ENCODE results near the gene LTC4S. TPM values are rescaled to one million over a fixed set of nuclear protein-coding genes. Genes with fewer than 3 reads are reported as not detected.

LTC4S gene
- total RNA-seq, 1 donor from 2014 or later, result 91.7 TPM

- Histone ChIP-seq H3K36me3 (peaks cover 48 to 50% of the 10 kb centered on the region in 2 donors), H3K4me1 (peaks cover 22 to 39% of the 10 kb centered on the region in 2 donors), H3K9me3 (no peaks in the 10 kb centered on the region), H3K27ac (peak overlapping the region in 1 of 2 donors; percentile 74), H3K4me3 (no peak overlapping the region), H3K27me3 (no peaks in the 10 kb centered on the region)
- intact Hi-C loops (cut with DNase I), result no loop called here
- no peak for TF ChIP-seq CTCF (IDR thresholded peaks at IDR 0.05)
- no peak for DNase-seq (ENCODE audit: low spot score in 2 of 2)
Observed at GRCh38 chr5:179767496-179768100, 26.2 kb upstream of the LTC4S start.

- Histone ChIP-seq H3K27me3 (no peaks in the 10 kb centered on the region), H3K36me3 (peaks cover 57 to 59% of the 10 kb centered on the region in 2 donors), H3K9me3 (no peaks in the 10 kb centered on the region), H3K4me1 (peaks cover 19 to 31% of the 10 kb centered on the region in 2 donors), H3K27ac (no peak overlapping the region), H3K4me3 (no peak overlapping the region)
- DNase-seq (ENCODE audit: low spot score in 2 of 2), result no peak
- TF ChIP-seq CTCF (IDR thresholded peaks at IDR 0.05), result no peak
- intact Hi-C loops (cut with DNase I), result no loop called here
Observed at GRCh38 chr5:179768326-179769085, 25.3 kb upstream of the LTC4S start.

GRCh38 chr5:179769271-179769670, 24.5 kb upstream of the LTC4S start:
- no peak for DNase-seq (ENCODE audit: low spot score in 2 of 2)
- Histone ChIP-seq H3K36me3 (peaks cover 65 to 67% of the 10 kb centered on the region in 2 donors), H3K4me3 (no peak overlapping the region), H3K9me3 (no peaks in the 10 kb centered on the region), H3K27ac (no peak overlapping the region), H3K27me3 (no peaks in the 10 kb centered on the region), H3K4me1 (peaks cover 14 to 24% of the 10 kb centered on the region in 2 donors)
- intact Hi-C loops (cut with DNase I), result no loop called here
- no peak for TF ChIP-seq CTCF (IDR thresholded peaks at IDR 0.05)

GRCh38 chr5:179769796-179770195, 24.0 kb upstream of the LTC4S start:
- Histone ChIP-seq H3K9me3 (no peaks in the 10 kb centered on the region), H3K27me3 (no peaks in the 10 kb centered on the region), H3K36me3 (peaks cover 70 to 72% of the 10 kb centered on the region in 2 donors), H3K4me1 (peaks cover 14 to 18% of the 10 kb centered on the region in 2 donors), H3K4me3 (no peak overlapping the region), H3K27ac (no peak overlapping the region)
- no peak for TF ChIP-seq CTCF (IDR thresholded peaks at IDR 0.05)
- no peak for DNase-seq (ENCODE audit: low spot score in 2 of 2)
- intact Hi-C loops (cut with DNase I), result no loop called here

- H3K4me1 ChIP-seq, result peaks cover 2 to 5% of the 10 kb centered on the region in 2 donors
- H3K4me3 ChIP-seq, result no peak overlapping the region
- H3K36me3 ChIP-seq, result peaks cover 78 to 81% of the 10 kb centered on the region in 2 donors
- H3K9me3 ChIP-seq, result no peaks in the 10 kb centered on the region
- TF ChIP-seq CTCF (IDR thresholded peaks at IDR 0.05), result no peak
- no peak overlapping the region for H3K27ac ChIP-seq
- H3K27me3 ChIP-seq, result no peaks in the 10 kb centered on the region
- intact Hi-C loops (cut with DNase I), result no loop called here
- no peak for DNase-seq (ENCODE audit: low spot score in 2 of 2)
Observed at GRCh38 chr5:179771311-179771895, 22.4 kb upstream of the LTC4S start.
